PC-3 (cell line): Measurements from ENCODE around the gene IGSF23. TPM values are rescaled to one million over a fixed set of nuclear protein-coding genes. Genes with fewer than 3 reads are reported as not detected.

Experiments used
- ATAC-seq: fragments of 200-7000 bp; cut with Tn5 transposase; 2 replicates; pipeline ENCODE4 v1.9.1; 2020; ENCODE audit warnings: mild to moderate bottlenecking, moderate library complexity
- BruUV-seq: library from RNA; stranded (reverse); fragments of 400-500 nt; replicated peaks from 2 replicates; lab custom pipeline; 2021; lab: Mats Ljungman, UMichigan
- CTCF ChIA-PET: fragments of 300-600 bp; sonication (Branson Sonifier 250); formaldehyde crosslinking; loops from one replicate; lab custom pipeline; 2022; ENCODE audit warnings: antibody characterized with exemption; lab: Charles Lee
- POLR2A ChIA-PET: fragments of 300-600 bp; sonication (Branson Sonifier 250); formaldehyde crosslinking; loops from one replicate; lab custom pipeline; 2022; ENCODE audit warnings: antibody characterized with exemption; ENCODE audit not compliant: unreplicated experiment; lab: Charles Lee
- DNase-seq: peaks from one replicate; pipeline ENCODE4 v3.0.0-alpha.2; 2015
- H2AFZ ChIP-seq: fragments of 300-600 bp; sonication (generic); 2 replicates; pipeline ENCODE4 v1.6.0; 2016; ENCODE audit warnings: antibody characterized with exemption, low read length
- H3F3A ChIP-seq: fragments of 300-600 bp; sonication (generic); one replicate; pipeline ENCODE4 v1.6.0; 2017; ENCODE audit warnings: antibody characterized with exemption, low read length, control low read depth, mild to moderate bottlenecking; ENCODE audit not compliant: unreplicated experiment
- H3K27ac ChIP-seq: fragments of 300-600 bp; sonication (generic); 2 replicates; pipeline ENCODE4 v1.5.1; 2016; ENCODE audit warnings: mild to moderate bottlenecking, low read length
- H3K27me3 ChIP-seq: fragments of 300-600 bp; sonication (generic); 2 replicates; pipeline ENCODE4 v1.6.1; 2016; ENCODE audit warnings: low read length, mixed read lengths
- H3K36me3 ChIP-seq: fragments of 300-600 bp; sonication (generic); 2 replicates; pipeline ENCODE4 v1.6.1; 2016; ENCODE audit warnings: low read depth, mixed run types, low read length, mixed read lengths
- H3K4me1 ChIP-seq: fragments of 300-600 bp; sonication (generic); 2 replicates; pipeline ENCODE4 v1.5.1; 2016; ENCODE audit warnings: low read length; ENCODE audit not compliant: insufficient read depth
- H3K4me2 ChIP-seq: fragments of 300-600 bp; sonication (generic); 2 replicates; pipeline ENCODE4 v1.6.0; 2016; ENCODE audit warnings: low read length
- H3K4me3 ChIP-seq: fragments of 300-600 bp; sonication (generic); 2 replicates; pipeline ENCODE4 v1.5.1; 2016; ENCODE audit warnings: mild to moderate bottlenecking, low read length, mixed read lengths
- H3K79me2 ChIP-seq: fragments of 300-600 bp; sonication (generic); 2 replicates; pipeline ENCODE4 v1.6.1; 2017; ENCODE audit warnings: low read length, mixed read lengths
- H3K9ac ChIP-seq: fragments of 300-600 bp; sonication (generic); 2 replicates; pipeline ENCODE4 v1.6.0; 2016; ENCODE audit warnings: mild to moderate bottlenecking, low read length
- H3K9me2 ChIP-seq: fragments of 300-600 bp; sonication (generic); replicated peaks from 2 replicates; pipeline ENCODE4 v1.6.1; 2016; ENCODE audit warnings: mixed run types, low read length, mixed read lengths
- H3K9me3 ChIP-seq: fragments of 300-600 bp; sonication (generic); 2 replicates; pipeline ENCODE4 v1.6.1; 2016; ENCODE audit warnings: low read length, mixed read lengths
- H4K20me1 ChIP-seq: fragments of 300-600 bp; sonication (generic); 2 replicates; pipeline ENCODE4 v1.6.1; 2016; ENCODE audit warnings: low read length, mixed read lengths
- CTCF ChIP-seq: fragments of 300-600 bp; sonication (generic); conservative IDR thresholded peaks from 2 replicates; pipeline ENCODE4 v1.5.1; 2017; ENCODE audit warnings: antibody characterized with exemption, low read depth, mild to moderate bottlenecking, low read length
- EZH2 ChIP-seq: fragments of 300-600 bp; sonication (generic); IDR thresholded peaks from one replicate; pipeline ENCODE4 v1.6.1; 2017; ENCODE audit warnings: antibody characterized with exemption, mild to moderate bottlenecking, low read length; ENCODE audit not compliant: unreplicated experiment
- EZH2phosphoT487 ChIP-seq: fragments of 300-600 bp; sonication (generic); IDR thresholded peaks from 2 replicates; pipeline ENCODE4 v1.6.1; 2018; ENCODE audit warnings: mild to moderate bottlenecking, antibody characterized with exemption, low read length, borderline replicate concordance
- intact Hi-C: fragments of 100-400 bp; cut with micrococcal nuclease; formaldehyde crosslinking; loops from 2 replicates; pipeline ENCODE4 v1.9.0; 2023
- total RNA-seq: library from RNA; depleted of rRNA; stranded (reverse); fragments of >200 nt; gene quantifications from 2 replicates; pipeline ENCODE4 v1.2.3, GENCODE V29; 2014

Gene IGSF23
- total RNA-seq, 1 experiment from 2014 or later: not detected

- no peaks in the 10 kb centered on the region for H4K20me1 ChIP-seq
- peaks cover 16% of the 10 kb centered on the region for H3K4me1 ChIP-seq
- H3K27ac ChIP-seq: no peak overlapping the region
- POLR2A ChIA-PET: no interaction called here
- CTCF ChIA-PET: no interaction called here
- H3F3A ChIP-seq: no peaks in the 10 kb centered on the region
- DNase-seq (no peak), ATAC-seq (no peak)
- no peak overlapping the region for H2AFZ ChIP-seq
- no peak overlapping the region for H3K4me2 ChIP-seq
- intact Hi-C loops: no loop called here
- no peaks in the 10 kb centered on the region for H3K27me3 ChIP-seq
- no peaks in the 10 kb centered on the region for H3K79me2 ChIP-seq
- TF ChIP-seq EZH2phosphoT487 (no peak), CTCF (no peak), EZH2 (no peak)
- H3K4me3 ChIP-seq: no peak overlapping the region
- H3K36me3 ChIP-seq: peaks cover 4% of the 10 kb centered on the region; the same call in 1 of the 2 replicates
- no peaks in the 10 kb centered on the region for H3K9me2 ChIP-seq
- no TSS peak for BruUV-seq
- no peak overlapping the region for H3K9ac ChIP-seq
- no peaks in the 10 kb centered on the region for H3K9me3 ChIP-seq
These were observed 8.0 kb downstream of the IGSF23 start for GRCh38 chr19:44621367-44621766.

DNA sequence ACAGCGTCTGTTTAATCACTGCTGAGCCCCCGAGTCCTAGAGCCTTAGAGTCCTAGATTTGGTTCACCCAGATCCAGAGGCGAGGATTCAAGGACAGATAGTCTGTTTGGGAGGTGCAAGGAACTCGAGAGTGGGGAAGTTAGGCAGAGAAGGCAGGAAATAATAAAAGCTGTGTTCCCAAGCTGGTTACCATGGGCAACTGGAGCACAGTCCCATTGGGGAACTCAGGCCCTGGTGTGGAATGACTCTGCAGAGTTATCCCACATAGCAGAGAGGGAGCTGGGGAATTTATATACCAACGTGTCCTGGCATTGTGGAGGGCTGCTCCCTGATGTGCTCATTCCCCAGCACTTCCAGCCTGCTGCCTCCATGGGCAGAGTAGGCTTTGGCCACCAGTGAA, 9.7 kb downstream of the IGSF23 start:
- H2AFZ ChIP-seq: no peak overlapping the region
- H3F3A ChIP-seq: no peaks in the 10 kb centered on the region
- DNase-seq (peak; percentile 9), ATAC-seq (no peak)
- no TSS peak for BruUV-seq
- ChIA-PET POLR2A (no interaction called here), CTCF (no interaction called here)
- H3K4me1 ChIP-seq: peaks cover 23% of the 10 kb centered on the region
- no peak overlapping the region for H3K27ac ChIP-seq
- peaks cover 4% of the 10 kb centered on the region; the same call in 1 of the 2 replicates for H3K36me3 ChIP-seq
- intact Hi-C loops: no loop called here
- H4K20me1 ChIP-seq: no peaks in the 10 kb centered on the region
- no peak overlapping the region for H3K9ac ChIP-seq
- H3K9me3 ChIP-seq: no peaks in the 10 kb centered on the region
- H3K4me2 ChIP-seq: no peak overlapping the region
- TF ChIP-seq EZH2 (no peak), CTCF (no peak), EZH2phosphoT487 (no peak)
- no peaks in the 10 kb centered on the region for H3K9me2 ChIP-seq
- H3K79me2 ChIP-seq: no peaks in the 10 kb centered on the region
- H3K27me3 ChIP-seq: no peaks in the 10 kb centered on the region
- no peak overlapping the region for H3K4me3 ChIP-seq

DNA sequence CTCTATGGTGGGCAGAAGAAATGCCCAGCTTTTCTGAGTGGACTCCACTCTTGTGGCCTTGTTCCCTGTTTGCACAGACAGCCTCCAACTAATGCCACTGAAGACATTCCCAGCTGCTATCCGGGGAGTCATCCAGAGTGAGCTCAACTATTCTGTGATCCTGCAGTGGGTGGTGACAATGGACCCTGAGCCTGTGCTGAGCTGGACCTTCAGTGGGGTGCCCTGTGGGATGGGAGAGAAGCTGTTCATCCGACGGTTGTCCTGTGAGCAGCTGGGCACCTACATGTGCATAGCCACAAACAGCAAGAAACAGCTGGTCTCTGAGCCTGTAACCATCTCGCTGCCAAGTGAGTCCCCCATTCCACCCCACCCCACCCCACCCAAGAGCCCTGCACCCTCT, 10.3 kb downstream of the IGSF23 start:
- Histone ChIP-seq H3K27me3 (no peaks in the 10 kb centered on the region), H3K36me3 (peaks cover 4% of the 10 kb centered on the region; the same call in 1 of the 2 replicates), H4K20me1 (no peaks in the 10 kb centered on the region), H3K4me1 (peaks cover 23% of the 10 kb centered on the region), H3K27ac (no peak overlapping the region), H3K9me3 (no peaks in the 10 kb centered on the region), H3K9me2 (no peaks in the 10 kb centered on the region), H3K79me2 (no peaks in the 10 kb centered on the region), H2AFZ (no peak overlapping the region), H3K4me3 (no peak overlapping the region), H3K9ac (no peak overlapping the region), H3K4me2 (no peak overlapping the region), H3F3A (no peaks in the 10 kb centered on the region)
- CTCF ChIA-PET: no interaction called here
- POLR2A ChIA-PET: no interaction called here
- BruUV-seq: no TSS peak
- TF ChIP-seq EZH2 (no peak), CTCF (no peak), EZH2phosphoT487 (no peak)
- intact Hi-C loops: no loop called here
- DNase-seq: no peak
- no peak for ATAC-seq
